ENCODE data around the gene ZBTB17.
A peak's percentile ranks its signal among the peaks of the same experiment; 100 is the strongest.

The ZBTB17 gene

DNA sequence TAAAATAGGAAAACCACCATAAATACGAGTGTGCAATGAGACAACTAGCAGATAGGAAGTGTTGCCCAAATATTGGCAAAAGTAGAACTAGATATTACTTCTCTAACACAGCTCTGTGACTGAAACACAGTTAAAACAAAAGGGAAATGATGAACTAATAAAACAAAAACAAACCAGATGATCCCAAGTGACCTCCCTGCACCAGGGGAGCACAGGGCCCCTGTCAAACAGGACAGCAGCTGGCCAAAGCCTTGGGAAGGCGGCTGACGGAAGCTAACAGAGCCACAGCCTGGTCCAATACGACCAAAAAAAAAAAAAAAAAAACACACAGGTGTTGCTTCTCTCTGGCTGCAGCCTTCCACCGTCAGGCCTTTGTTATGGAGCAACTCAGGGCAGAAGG is 17.8 kb downstream of the ZBTB17 start:
- Mint-ChIP-seq H3K4me3 (no peak overlapping the region), H3K27ac (peak overlapping the region; percentile 5 to 63 (median 22)), H3K9me3 (no peaks in the 10 kb centered on the region), H3K4me1 (peaks cover 51% of the 10 kb centered on the region), H3K27me3 (ENCODE audit: low read depth) (no peaks in the 10 kb centered on the region), H3K36me3 (ENCODE audit: low read depth) (peaks cover 3% of the 10 kb centered on the region)
- TF ChIP-seq, protein P1, sequence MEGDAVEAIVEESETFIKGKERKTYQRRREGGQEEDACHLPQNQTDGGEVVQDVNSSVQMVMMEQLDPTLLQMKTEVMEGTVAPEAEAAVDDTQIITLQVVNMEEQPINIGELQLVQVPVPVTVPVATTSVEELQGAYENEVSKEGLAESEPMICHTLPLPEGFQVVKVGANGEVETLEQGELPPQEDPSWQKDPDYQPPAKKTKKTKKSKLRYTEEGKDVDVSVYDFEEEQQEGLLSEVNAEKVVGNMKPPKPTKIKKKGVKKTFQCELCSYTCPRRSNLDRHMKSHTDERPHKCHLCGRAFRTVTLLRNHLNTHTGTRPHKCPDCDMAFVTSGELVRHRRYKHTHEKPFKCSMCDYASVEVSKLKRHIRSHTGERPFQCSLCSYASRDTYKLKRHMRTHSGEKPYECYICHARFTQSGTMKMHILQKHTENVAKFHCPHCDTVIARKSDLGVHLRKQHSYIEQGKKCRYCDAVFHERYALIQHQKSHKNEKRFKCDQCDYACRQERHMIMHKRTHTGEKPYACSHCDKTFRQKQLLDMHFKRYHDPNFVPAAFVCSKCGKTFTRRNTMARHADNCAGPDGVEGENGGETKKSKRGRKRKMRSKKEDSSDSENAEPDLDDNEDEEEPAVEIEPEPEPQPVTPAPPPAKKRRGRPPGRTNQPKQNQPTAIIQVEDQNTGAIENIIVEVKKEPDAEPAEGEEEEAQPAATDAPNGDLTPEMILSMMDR (IDR thresholded peaks at IDR 0.05; ENCODE audit: unreplicated experiment in 3 of 3): no peak

DNA sequence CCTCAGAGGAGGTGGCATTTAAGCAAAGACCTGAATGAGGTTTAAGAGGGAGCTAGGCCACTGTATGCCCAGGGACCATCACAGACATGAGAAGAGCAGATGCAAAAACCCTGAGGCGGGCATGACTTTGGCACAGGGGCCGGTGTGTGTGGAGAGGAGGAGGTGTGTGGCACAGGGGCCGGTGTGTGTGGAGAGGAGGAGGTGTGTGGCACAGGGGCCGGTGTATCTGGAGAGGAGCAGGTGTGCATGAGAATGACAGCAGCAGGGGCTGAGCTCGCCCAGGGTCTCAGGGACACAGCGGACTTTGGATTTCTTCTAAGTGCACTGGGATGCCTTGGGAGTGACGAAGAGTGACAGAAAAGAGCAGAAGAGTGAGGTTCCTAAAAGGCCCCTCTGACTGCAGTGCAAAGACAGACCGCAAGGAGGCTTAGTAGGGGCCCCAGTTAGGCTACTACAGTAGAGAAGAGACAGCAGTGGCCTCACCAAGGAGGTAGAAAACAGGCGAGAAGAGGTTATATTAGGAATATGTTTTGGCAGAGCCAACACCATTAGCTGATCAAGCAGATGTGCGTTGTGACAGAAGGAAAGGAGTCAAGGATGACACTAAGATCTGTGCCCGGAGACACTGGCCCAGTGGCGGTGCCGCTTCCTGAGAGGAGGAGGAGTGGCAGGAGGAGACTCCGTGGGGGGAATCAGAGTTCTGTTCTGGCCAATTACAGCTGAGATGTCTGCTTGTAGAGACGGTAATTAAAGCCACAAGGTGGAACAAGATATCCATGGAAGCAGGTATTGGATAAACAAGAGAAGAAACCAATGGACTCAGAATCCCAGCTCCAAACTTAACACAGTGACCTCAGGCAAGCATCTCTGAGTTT is 18.4 kb downstream of the ZBTB17 start:
- peak overlapping the region; percentile 5 to 63 (median 22) for H3K27ac Mint-ChIP-seq
- peaks cover 7% of the 10 kb centered on the region for H3K36me3 Mint-ChIP-seq (ENCODE audit: low read depth)
- no peak overlapping the region for H3K4me3 Mint-ChIP-seq
- H3K27me3 Mint-ChIP-seq (ENCODE audit: low read depth): no peaks in the 10 kb centered on the region
- TF ChIP-seq, protein P1 (IDR thresholded peaks at IDR 0.05; ENCODE audit: unreplicated experiment in 3 of 3): peak; percentile 43 to 60 (median 57)
- H3K9me3 Mint-ChIP-seq: no peaks in the 10 kb centered on the region
- peaks cover 56% of the 10 kb centered on the region for H3K4me1 Mint-ChIP-seq

DNA sequence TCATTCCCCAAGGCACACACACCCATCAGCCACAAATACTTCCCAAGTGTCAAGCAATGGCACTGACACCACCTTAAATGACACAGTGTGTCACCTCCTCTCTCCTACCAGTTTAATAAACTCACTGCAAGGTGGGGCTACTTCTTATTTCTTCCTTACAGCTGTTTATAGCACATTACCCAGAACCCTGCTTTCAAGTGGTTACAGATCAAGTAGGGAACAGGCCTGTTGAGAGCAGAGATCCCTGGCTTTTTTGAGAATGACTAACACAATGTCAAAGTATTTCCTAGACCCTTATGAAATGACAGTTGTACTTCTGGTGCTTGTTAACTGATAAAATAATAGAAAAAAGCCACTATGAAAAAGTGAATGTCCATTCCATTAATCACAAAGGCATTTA is 19.8 kb downstream of the ZBTB17 start:
- TF ChIP-seq, protein P1 (IDR thresholded peaks at IDR 0.05; ENCODE audit: unreplicated experiment in 3 of 3): no peak
- Mint-ChIP-seq H3K4me1 (peaks cover 64% of the 10 kb centered on the region), H3K27ac (no peak overlapping the region), H3K4me3 (no peak overlapping the region), H3K27me3 (ENCODE audit: low read depth) (no peaks in the 10 kb centered on the region), H3K36me3 (ENCODE audit: low read depth) (peaks cover 7% of the 10 kb centered on the region), H3K9me3 (no peaks in the 10 kb centered on the region)

DNA sequence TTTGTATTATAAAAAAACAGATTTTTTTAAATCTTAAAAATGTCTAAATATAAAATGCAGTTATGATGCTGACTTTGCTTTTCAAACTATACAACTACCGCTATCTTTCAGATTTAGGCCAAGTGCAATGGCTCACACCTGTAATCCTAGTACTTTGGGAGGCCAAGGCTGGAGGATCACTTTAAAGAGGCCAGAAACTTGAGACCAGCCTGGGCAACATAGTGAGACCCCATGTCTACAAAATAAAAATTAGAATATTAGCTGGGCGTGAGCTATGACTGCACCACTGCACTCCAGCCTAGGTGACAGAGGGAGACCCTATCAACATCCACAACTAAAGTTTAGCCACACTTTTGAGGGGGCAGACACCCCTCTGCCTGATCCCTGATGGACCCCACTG is 20.3 kb downstream of the ZBTB17 start:
- Mint-ChIP-seq H3K36me3 (ENCODE audit: low read depth) (peaks cover 7% of the 10 kb centered on the region), H3K4me3 (no peak overlapping the region), H3K27me3 (ENCODE audit: low read depth) (no peaks in the 10 kb centered on the region), H3K27ac (no peak overlapping the region), H3K4me1 (peaks cover 69% of the 10 kb centered on the region), H3K9me3 (no peaks in the 10 kb centered on the region)
- TF ChIP-seq, protein P1 (IDR thresholded peaks at IDR 0.05; ENCODE audit: unreplicated experiment in 3 of 3): no peak

DNA sequence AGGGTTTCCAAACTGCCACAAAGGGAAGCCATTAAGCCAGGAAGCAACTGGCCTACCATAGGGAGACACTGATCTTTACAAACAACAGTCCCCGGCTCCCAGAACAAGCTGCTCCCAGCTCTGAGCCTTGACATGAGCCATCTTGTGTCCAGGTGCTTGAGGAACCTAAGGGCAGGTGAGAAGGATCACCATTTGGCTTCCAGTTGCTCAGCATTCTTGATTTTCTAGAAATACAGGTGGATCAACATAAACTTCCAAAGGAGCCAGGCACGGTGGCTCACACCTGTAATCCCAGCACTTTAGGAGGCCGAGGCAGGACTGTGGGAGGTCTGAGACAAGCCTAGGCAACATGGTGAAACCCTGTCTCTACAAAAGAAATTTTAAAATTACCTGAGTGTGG is 21.6 kb downstream of the ZBTB17 start:
- Mint-ChIP-seq H3K4me3 (no peak overlapping the region), H3K36me3 (ENCODE audit: low read depth) (peaks cover 4% of the 10 kb centered on the region), H3K27ac (no peak overlapping the region), H3K4me1 (peaks cover 73% of the 10 kb centered on the region), H3K27me3 (ENCODE audit: low read depth) (no peaks in the 10 kb centered on the region), H3K9me3 (no peaks in the 10 kb centered on the region)
- TF ChIP-seq, protein P1 (IDR thresholded peaks at IDR 0.05; ENCODE audit: unreplicated experiment in 3 of 3): no peak

DNA sequence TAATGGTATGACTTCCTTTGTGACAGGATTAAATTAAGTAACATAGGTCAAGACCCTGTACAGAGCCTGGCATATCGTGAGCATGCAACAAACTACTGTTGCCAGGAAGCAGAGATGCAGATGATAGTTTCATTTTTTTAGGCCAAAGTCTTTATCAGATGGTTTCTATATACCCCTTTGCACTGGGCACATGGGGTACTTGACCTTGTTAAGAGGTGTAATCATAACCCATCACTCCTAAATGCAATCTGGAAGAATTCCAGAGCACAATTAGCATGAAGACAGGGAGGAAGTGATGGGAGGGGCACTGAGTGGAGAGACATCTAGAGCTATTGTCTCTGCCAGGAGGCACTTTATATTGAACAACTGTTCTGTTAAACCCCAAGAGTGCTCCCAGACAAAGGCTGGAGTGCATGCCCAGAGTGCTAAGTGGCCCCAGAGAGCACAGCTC is 22.1 kb downstream of the ZBTB17 start:
- TF ChIP-seq, protein P1 (IDR thresholded peaks at IDR 0.05; ENCODE audit: unreplicated experiment in 3 of 3): no peak
- no peaks in the 10 kb centered on the region for H3K9me3 Mint-ChIP-seq
- no peak overlapping the region for H3K4me3 Mint-ChIP-seq
- H3K27me3 Mint-ChIP-seq (ENCODE audit: low read depth): no peaks in the 10 kb centered on the region
- peaks cover 8% of the 10 kb centered on the region for H3K36me3 Mint-ChIP-seq (ENCODE audit: low read depth)
- peak overlapping the region in 1 of 3 experiments; percentile 55 for H3K27ac Mint-ChIP-seq
- peaks cover 78% of the 10 kb centered on the region for H3K4me1 Mint-ChIP-seq

Measured in nephron (organoid).